Measurements from ENCODE around the gene AMELX.

- TF ChIP-seq CTCF (IDR thresholded peaks at IDR 0.05; ENCODE audit: low read depth, low read length, missing input control) (no peak), EGR1 (IDR thresholded peaks at IDR 0.05; ENCODE audit: low read depth in 2 of 2) (no peak), JUND (IDR thresholded peaks at IDR 0.05) (no peak), ATF3 (IDR thresholded peaks at IDR 0.05) (no peak), HNF4G (IDR thresholded peaks at IDR 0.05) (no peak), RAD21 (IDR thresholded peaks at IDR 0.05) (no peak), SP1 (IDR thresholded peaks at IDR 0.05) (no peak), TAF1 (conservative IDR thresholded peaks at IDR 0.05) (no peak), ZBTB33 (IDR thresholded peaks at IDR 0.05) (no peak), MAX (IDR thresholded peaks at IDR 0.05) (no peak), REST (IDR thresholded peaks at IDR 0.05) (no peak), YY1 (IDR thresholded peaks at IDR 0.05) (no peak), FOXA1 (IDR thresholded peaks at IDR 0.05) (no peak), HNF4A (conservative IDR thresholded peaks at IDR 0.05) (no peak)
Measured at GRCh38 chrX:11321986-11322385, 28.8 kb downstream of the AMELX start.
